ENCODE data around the gene KCTD2. TPM values are rescaled to one million over a fixed set of nuclear protein-coding genes. Genes with fewer than 3 reads are reported as not detected.
A peak's percentile ranks its signal among the peaks of the same experiment; 100 is the strongest.

The KCTD2 gene
- total and polyA plus RNA-seq, 2 of the 13 experiments (the other 11 are each of a cell fraction or from before 2014, with no cell fraction given), result 28.3 to 32.6 TPM

- TF ChIP-seq, protein P1, sequence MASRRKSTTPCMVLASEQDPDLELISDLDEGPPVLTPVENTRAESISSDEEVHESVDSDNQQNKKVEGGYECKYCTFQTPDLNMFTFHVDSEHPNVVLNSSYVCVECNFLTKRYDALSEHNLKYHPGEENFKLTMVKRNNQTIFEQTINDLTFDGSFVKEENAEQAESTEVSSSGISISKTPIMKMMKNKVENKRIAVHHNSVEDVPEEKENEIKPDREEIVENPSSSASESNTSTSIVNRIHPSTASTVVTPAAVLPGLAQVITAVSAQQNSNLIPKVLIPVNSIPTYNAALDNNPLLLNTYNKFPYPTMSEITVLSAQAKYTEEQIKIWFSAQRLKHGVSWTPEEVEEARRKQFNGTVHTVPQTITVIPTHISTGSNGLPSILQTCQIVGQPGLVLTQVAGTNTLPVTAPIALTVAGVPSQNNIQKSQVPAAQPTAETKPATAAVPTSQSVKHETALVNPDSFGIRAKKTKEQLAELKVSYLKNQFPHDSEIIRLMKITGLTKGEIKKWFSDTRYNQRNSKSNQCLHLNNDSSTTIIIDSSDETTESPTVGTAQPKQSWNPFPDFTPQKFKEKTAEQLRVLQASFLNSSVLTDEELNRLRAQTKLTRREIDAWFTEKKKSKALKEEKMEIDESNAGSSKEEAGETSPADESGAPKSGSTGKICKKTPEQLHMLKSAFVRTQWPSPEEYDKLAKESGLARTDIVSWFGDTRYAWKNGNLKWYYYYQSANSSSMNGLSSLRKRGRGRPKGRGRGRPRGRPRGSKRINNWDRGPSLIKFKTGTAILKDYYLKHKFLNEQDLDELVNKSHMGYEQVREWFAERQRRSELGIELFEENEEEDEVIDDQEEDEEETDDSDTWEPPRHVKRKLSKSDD (CRISPR knock-in tag; IDR thresholded peaks at IDR 0.05; ENCODE audit: low read depth), result peak; percentile 71; the same call in 1 of the 2 replicates
- TF ChIP-seq, protein P2, sequence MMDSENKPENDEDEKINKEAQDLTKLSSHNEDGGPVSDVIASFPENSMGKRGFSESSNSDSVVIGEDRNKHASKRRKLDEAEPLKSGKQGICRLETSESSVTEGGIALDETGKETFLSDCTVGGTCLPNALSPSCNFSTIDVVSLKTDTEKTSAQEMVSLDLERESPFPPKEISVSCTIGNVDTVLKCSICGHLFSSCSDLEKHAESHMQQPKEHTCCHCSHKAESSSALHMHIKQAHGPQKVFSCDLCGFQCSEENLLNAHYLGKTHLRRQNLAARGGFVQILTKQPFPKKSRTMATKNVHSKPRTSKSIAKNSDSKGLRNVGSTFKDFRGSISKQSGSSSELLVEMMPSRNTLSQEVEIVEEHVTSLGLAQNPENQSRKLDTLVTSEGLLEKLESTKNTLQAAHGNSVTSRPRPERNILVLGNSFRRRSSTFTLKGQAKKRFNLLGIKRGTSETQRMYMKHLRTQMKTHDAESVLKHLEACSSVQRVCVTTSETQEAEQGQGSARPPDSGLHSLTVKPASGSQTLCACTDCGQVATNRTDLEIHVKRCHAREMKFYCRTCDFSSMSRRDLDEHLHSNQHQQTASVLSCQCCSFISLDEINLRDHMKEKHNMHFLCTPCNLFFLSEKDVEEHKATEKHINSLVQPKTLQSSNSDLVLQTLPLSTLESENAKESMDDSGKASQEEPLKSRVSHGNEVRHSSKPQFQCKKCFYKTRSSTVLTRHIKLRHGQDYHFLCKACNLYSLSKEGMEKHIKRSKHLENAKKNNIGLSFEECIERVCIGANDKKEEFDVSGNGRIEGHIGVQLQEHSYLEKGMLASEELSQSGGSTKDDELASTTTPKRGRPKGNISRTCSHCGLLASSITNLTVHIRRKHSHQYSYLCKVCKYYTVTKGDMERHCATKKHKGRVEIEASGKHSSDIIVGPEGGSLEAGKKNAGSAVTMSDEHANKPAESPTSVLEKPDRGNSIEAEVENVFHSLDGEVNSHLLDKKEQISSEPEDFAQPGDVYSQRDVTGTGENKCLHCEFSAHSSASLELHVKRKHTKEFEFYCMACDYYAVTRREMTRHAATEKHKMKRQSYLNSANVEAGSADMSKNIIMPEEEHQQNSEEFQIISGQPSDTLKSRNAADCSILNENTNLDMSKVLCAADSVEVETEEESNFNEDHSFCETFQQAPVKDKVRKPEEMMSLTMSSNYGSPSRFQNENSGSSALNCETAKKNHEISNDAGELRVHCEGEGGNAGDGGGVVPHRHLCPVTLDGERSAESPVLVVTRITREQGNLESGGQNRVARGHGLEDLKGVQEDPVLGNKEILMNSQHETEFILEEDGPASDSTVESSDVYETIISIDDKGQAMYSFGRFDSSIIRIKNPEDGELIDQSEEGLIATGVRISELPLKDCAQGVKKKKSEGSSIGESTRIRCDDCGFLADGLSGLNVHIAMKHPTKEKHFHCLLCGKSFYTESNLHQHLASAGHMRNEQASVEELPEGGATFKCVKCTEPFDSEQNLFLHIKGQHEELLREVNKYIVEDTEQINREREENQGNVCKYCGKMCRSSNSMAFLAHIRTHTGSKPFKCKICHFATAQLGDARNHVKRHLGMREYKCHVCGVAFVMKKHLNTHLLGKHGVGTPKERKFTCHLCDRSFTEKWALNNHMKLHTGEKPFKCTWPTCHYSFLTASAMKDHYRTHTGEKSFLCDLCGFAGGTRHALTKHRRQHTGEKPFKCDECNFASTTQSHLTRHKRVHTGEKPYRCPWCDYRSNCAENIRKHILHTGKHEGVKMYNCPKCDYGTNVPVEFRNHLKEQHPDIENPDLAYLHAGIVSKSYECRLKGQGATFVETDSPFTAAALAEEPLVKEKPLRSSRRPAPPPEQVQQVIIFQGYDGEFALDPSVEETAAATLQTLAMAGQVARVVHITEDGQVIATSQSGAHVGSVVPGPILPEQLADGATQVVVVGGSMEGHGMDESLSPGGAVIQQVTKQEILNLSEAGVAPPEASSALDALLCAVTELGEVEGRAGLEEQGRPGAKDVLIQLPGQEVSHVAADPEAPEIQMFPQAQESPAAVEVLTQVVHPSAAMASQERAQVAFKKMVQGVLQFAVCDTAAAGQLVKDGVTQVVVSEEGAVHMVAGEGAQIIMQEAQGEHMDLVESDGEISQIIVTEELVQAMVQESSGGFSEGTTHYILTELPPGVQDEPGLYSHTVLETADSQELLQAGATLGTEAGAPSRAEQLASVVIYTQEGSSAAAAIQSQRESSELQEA (CRISPR knock-in tag; IDR thresholded peaks at IDR 0.05; ENCODE audit: not compliant biosample characterization), result peak; percentile 52
- TF ChIP-seq ZNF264 (CRISPR knock-in tag; IDR thresholded peaks at IDR 0.05), result peak; percentile 79; the same call in 1 of the 2 replicates
- TF ChIP-seq PBX3 (CRISPR knock-in tag; IDR thresholded peaks at IDR 0.05; ENCODE audit: borderline replicate concordance), result no peak
These were observed 13.4 kb upstream of the KCTD2 start (continued) for GRCh38 chr17:75033346-75034235.

Data from HepG2 (cell line).